WI38 (cell line): ENCODE results near the gene RUSF1.
"Not testable (repeated sequence)": the region's sequence is repeated elsewhere in the genome, so short reads cannot be mapped to it uniquely, and the experiment has no call there.

ENCODE experiments used
- H3K4me3 ChIP-seq: 2 replicates; pipeline ENCODE4 v1.5.1; 2011; ENCODE audit warnings: low read depth, mild to moderate bottlenecking, control low read depth, low read length
- CTCF ChIP-seq: IDR thresholded peaks from 2 replicates; pipeline ENCODE4 v1.5.1; 2012; ENCODE audit warnings: low read depth, mild to moderate bottlenecking, control low read depth, low read length

The RUSF1 gene

GRCh38 chr16:31507929-31508705 is at the start of gene RUSF1:
Gene RUSF1, minus strand, starts transcription at chr16:31508391. Its CDS starts 18 bp downstream, at chr16:31508373.
- TF ChIP-seq CTCF, result no peak
- peak within 1 kb of the TSS; percentile 99 for H3K4me3 ChIP-seq

DNA sequence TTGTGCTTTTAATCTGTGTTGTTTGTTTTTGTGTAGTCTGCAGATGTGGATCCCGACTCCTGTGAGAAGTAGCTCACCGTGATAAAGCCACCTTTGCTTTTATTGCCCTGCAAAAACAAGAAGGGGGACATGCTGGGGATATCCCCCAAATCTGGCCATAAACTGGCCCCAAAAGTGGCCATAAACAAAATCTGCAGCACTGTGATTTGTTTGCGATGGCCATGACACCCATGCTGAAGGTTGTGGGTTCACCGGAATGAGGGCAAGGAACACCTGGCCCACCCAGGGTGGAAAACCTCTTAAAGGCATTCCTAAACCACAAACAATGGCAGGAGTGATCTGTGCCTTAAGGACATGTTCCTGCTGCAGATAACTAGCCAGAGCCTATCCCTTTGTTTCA is 34.6 kb upstream of the RUSF1 start:
- no peak overlapping the region for H3K4me3 ChIP-seq
- no peak for TF ChIP-seq CTCF

DNA sequence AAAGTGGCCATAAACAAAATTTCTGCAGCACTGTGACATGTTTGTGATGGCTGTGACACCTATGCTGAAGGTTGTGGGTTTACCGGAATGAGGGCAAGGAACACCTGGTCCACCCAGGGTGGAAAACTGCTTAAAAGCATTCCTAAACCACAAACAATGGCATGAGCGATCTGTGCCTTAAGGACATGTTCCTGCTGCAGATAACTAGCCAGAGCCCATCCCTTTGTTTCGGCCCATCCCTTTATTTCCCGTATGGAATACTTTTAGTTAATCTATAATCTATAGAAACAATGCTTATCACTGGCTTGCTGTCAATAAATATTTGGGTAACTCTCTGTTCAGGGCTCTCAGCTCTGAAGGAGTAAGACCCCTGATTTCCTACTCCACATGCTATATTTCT is 31.6 kb upstream of the RUSF1 start:
- H3K4me3 ChIP-seq, result not testable (repeated sequence)

DNA sequence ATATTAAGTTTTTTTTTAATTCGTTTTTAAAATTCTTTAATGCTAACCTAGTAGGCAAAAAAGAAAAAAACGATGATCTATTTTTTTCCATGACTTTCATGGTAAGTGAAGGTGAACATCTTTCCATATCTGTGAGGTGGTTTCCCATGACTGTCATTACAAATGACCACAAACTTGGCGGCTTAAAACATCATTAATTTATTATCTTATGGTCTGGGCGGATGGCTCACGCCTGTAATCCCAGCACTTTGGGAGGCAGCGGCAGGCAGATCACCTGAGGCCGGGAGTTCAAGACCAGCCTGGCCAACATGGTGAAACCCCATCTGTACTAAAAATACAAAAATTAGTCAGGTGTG is 30.0 kb upstream of the RUSF1 start:
- not testable (repeated sequence) for H3K4me3 ChIP-seq

GRCh38 chr16:31537362-31538242 is 29.4 kb upstream of the RUSF1 start:
- H3K4me3 ChIP-seq, result no peak overlapping the region
- TF ChIP-seq CTCF, result no peak

DNA sequence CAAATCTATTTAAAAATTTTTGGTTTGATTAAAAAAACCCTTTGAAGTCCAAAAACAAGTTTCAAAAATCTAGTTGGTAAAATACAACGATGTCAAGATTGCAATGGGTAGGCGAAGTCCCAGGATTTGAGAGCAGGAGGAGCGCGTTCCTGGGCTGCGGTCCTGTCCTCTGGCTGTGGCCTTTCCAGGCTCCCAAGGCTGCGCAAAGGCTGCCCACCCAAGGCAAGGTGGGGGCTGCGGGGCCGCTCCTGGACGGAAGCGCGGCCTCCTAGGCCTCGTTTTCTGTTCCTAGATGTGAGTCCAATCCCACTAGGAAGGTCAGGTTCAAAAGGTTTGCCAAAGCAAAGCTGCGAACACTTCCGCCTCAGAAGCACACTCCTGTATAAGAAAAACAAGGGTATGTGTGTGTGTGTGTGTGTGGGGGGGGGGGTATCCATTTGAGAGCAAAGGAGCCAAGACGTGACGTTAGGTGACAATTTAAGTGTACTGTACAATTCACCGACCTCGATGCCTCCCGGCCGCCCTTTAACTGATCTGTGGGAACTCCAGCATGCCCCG is 28.7 kb upstream of the RUSF1 start:
- TF ChIP-seq CTCF, result no peak
- H3K4me3 ChIP-seq, result no peak overlapping the region

- H3K4me3 ChIP-seq, result no peak overlapping the region
- no peak for TF ChIP-seq CTCF
Observed at GRCh38 chr16:31535737-31536136, 27.5 kb upstream of the RUSF1 start.

- no peak for TF ChIP-seq CTCF
- H3K4me3 ChIP-seq, result no peak overlapping the region
Observed at GRCh38 chr16:31532896-31533295, 24.7 kb upstream of the RUSF1 start.
